HG02885 (cell line): ENCODE data around the gene SESN1.

Source experiments
- ATAC-seq: cut with Tn5 transposase; IDR thresholded peaks from one replicate; pipeline ENCODE4 v1.9.1; 2021; ENCODE audit warnings: mild to moderate bottlenecking; ENCODE audit not compliant: unreplicated experiment, poor library complexity

Gene SESN1

DNA sequence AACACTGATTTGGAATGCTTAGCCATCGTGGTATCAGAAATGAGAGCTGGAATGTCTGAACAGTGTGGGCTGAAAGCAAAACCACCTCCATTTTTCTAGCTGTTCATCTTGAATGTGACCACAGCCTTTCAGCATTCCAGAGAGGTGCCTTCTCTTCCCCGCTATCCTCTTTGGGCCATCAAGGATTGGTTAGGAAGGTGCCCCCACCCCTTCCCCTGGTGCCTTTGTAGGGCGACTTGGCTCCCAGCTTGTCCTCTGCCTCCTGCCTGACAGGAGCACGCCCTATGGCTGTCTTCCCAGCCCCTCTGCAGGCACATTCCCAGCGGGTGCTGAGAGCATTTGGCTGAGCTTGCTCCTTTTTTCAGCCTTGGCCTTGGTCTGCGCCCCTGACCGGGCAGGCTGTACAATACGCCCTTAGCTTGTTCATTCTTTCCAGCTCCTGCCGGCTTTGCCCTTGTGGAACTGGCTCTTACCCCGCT is 148.9 kb downstream of the SESN1 start:
- ATAC-seq = no peak

DNA sequence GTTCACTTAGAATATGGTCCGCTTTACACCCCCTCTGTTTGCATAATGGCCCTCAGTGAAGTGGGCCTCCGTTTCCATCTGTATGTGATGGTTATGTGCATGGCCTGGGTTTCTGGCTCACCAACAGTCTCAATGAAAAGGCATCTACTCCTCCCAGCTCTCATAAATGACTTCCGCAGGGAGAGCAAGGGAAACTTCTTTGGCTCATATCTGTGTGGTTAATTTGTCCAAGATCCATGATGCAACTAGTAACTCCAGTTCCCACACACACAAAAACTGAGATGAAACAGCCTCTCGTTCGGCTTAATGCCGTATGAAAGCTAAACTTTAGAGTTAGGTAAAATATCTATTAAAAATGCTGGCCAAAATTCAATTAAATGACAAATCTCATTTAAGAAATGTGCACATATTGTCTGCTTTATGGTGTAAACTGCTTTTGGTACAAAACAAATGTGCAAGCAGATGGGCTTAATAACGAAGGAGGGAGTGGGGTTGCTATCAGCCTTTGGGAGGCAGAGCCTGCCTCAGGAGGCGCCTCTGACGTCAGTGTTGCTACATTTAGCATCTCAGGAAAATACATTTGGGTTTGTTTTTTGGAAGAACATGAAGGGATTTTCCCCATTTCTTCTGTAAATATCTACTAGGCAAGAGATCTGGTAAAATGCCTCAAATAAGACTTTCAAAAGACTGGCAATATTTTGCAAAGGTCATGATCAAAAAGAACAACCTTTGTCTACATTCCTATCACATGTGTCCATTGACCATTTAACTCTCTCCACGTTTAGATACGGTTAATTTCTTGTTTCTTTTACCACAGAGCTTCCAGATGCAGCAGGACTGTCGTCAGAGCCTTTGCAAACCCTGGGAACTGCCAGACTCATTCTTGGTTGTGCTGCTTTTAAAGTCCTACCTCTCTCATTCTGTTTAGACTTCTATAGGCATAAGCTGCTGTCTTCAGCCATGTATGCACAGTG is 149.7 kb downstream of the SESN1 start:
- ATAC-seq = no peak

DNA sequence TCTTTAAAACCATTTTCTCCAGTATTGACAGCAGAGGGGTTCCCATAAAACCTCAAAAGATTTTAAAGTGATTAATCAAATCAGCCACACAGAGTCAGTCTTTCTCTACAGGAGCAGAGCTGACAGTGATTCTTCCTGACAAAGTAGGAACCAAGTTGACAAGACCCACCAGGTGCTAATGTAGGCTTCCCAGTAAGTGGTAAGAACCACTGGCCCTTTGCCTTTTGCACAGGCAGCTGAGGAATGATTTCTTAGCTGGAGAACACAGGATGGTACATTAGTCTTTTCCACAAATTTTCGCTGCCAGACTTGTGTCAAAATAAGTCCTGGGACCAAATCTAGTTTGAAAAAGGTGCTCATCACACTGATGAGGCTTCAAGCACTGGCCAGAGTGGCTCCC is 150.6 kb downstream of the SESN1 start:
- no peak for ATAC-seq

DNA sequence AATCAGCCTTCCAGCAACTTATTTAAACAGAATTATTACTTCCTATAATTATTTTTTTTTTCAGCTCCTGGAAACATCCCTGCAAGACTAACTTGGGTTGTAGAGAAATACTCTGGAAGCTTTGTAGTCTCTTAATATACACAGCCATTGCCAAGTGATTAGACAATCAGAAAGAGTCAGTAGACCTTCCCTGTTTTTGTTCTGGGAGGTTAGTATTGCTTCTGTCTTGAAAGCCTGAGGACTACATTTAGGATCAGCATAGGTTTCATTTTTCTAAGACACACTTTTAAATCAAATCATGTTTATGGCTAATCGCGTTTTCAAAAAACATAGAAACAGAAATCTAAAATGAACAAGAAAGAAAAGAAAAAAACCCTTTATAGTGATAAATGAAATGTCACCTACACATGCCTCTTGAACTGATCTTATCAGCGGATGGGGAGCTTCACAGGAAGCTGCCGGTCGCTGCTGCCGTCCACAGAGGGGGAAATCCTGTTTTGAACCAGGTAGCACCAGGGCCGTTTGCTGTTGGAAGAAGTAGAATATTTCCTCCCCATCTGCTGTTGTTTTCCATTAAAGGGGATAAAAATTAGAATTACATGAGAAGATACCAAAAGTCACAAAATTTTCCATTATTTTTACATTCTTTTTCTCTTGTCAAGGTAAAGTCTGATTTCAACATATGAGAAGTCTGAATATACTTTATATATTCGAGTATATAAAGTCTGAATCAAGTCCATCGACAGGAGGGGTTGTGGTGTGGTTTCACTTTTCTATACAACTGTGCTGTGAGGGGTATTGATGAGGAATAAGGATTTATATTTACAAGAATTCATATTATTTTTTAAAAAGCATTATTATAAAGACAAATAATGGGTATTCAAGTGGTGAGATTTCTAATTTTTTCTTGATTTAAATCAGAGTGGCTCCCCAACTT is 151.8 kb downstream of the SESN1 start:
- no peak for ATAC-seq

DNA sequence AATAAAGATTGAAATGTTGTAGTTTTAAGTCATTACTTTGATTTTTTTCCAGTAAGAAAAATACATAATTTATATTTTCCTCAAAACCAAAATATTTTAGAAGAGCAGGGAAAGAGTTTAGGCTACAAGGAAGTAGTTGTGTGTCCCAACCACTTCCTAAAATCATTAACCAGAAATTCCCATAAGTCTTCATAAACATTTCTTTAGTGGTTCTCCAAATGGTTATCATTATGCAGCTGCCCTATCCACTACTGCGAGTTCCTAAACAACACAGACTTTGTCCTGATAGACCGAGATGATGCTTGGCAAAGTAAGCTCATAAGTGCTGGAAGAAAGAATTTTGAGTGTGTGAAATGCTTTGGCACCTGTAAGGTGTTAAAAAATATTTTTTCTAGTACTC is 152.8 kb downstream of the SESN1 start:
- no peak for ATAC-seq

DNA sequence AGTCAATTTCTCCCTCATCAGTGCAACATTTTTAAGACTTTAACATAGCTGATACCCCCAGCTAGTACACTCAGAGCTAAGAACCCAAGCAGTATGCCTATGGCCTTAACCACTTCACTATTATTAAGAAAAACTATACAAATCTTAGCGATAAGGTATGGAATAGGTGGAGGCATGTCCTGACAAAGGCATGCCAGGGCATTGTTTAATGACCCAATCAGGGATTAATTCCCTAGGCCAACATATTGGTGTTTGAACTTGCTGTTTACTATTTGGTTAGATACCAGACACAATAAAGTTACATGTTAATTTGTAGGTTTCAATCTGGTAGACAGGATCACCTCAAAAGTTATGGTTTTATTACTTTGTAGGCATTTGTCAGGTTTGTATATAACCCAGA is 153.4 kb downstream of the SESN1 start:
- no peak for ATAC-seq

DNA sequence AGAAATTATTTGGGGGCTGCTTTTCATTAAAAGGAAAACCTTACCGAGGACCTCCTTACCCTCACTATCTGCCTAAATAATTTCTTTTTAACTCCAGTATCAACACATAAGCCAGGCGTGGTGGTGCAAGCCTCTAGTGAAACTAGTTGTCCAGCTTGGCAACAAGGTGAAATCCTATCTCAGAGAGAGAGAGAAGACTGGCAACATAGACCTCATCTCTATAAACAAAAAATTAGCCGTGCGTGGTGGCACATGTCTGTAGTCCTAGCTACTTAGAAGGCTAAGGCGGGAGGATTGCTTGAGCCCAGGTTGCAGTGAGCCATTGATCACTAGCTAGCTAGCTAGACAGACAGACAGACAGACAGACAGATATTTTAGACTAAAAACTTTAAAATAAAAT is 153.9 kb downstream of the SESN1 start:
- ATAC-seq = no peak

DNA sequence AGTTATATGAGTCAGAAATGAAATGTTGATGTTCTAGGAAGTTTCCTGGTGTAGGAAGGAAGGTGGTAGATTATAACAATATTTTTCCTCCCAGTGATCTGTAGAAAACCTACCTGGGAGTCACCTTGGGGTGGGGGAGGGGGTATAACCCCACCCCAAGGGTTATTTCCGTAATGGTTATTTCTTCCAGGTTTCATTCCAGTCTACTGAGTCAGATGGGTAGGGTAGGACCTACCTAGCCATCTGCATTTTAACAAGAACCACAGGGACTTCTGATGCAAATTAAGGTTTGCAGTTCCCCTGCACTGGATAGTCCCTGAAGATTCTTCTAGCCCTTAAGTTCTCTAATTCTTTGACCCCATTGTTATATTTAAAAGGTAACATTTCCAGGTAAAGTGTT is 157.5 kb downstream of the SESN1 start:
- ATAC-seq = no peak
